Neural cell (in vitro differentiated cells): ENCODE data around the gene ADCY5. TPM values are rescaled to one million over a fixed set of nuclear protein-coding genes. Genes with fewer than 3 reads are reported as not detected.

ENCODE experiments used
- H2AFZ ChIP-seq: fragments of 200-600, 300-800 bp; sonication (generic), shearing (Covaris generic); 2 replicates; pipeline ENCODE4 v1.6.0; 2014; ENCODE audit warnings: low read depth, mild to moderate bottlenecking, antibody characterized with exemption, low read length, moderate library complexity
- H3F3A ChIP-seq: fragments of 200-600 bp; shearing (Covaris generic); 2 replicates; pipeline ENCODE4 v1.6.1; 2016; ENCODE audit warnings: mild to moderate bottlenecking, moderate library complexity, mixed read lengths, antibody characterized with exemption, low read length; ENCODE audit not compliant: insufficient read depth, poor library complexity, severe bottlenecking
- H3K27ac ChIP-seq: fragments of 200-600, 300-800 bp; sonication (generic), shearing (Covaris generic); 2 replicates; pipeline ENCODE4 v1.5.1; 2014; ENCODE audit warnings: mild to moderate bottlenecking, low read length, moderate library complexity
- H3K27me3 ChIP-seq: fragments of 300-800, 200-600 bp; sonication (generic), shearing (Covaris generic); 2 replicates; pipeline ENCODE4 v1.6.0; 2014; ENCODE audit warnings: mild to moderate bottlenecking, low read depth, low read length, moderate library complexity; ENCODE audit not compliant: insufficient read depth
- H3K36me3 ChIP-seq: fragments of 300-800, 200-600 bp; sonication (generic), shearing (Covaris generic); 2 replicates; pipeline ENCODE4 v1.5.1; 2014; ENCODE audit warnings: mild to moderate bottlenecking, antibody characterized with exemption, low read length, moderate library complexity; ENCODE audit not compliant: insufficient read depth
- H3K4me2 ChIP-seq: fragments of 300-800, 200-600 bp; sonication (generic), shearing (Covaris generic); 2 replicates; pipeline ENCODE4 v1.6.0; 2014; ENCODE audit warnings: mild to moderate bottlenecking, low read length
- H3K4me3 ChIP-seq: fragments of 300-800, 200-600 bp; sonication (generic), shearing (Covaris generic); 2 replicates; pipeline ENCODE4 v1.5.1; 2014; ENCODE audit warnings: mild to moderate bottlenecking, low read length, moderate library complexity
- H3K79me2 ChIP-seq: fragments of 200-600 bp; shearing (Covaris generic); replicated peaks from 2 replicates; pipeline ENCODE4 v1.6.0; 2014; ENCODE audit warnings: mild to moderate bottlenecking, low read length, moderate library complexity; ENCODE audit not compliant: insufficient read depth
- H3K9ac ChIP-seq: fragments of 300-800, 200-600 bp; sonication (generic), shearing (Covaris generic); 2 replicates; pipeline ENCODE4 v1.6.1; 2016; ENCODE audit warnings: mild to moderate bottlenecking, low read length, mixed read lengths
- H3K9me2 ChIP-seq: fragments of 200-600 bp; shearing (Covaris generic); 2 replicates; pipeline ENCODE4 v1.6.1; 2016; ENCODE audit warnings: mild to moderate bottlenecking, low read length, mixed read lengths; ENCODE audit not compliant: insufficient read depth
- H3K9me3 ChIP-seq: fragments of 200-600, 300-800 bp; sonication (generic), shearing (Covaris generic); 2 replicates; pipeline ENCODE4 v1.6.1; 2016; ENCODE audit warnings: mild to moderate bottlenecking, mixed run types, low read length, moderate library complexity, mixed read lengths
- H4K20me1 ChIP-seq: fragments of 200-600 bp; shearing (Covaris generic); 2 replicates; pipeline ENCODE4 v1.6.1; 2016; ENCODE audit warnings: mild to moderate bottlenecking, mixed run types; ENCODE audit not compliant: insufficient read depth
- CTCF ChIP-seq: fragments of 450-650 bp; IDR thresholded peaks from 2 replicates; pipeline ENCODE4 v1.5.1; 2014; ENCODE audit warnings: antibody characterized with exemption, mild to moderate bottlenecking, moderate library complexity; ENCODE audit not compliant: poor library complexity, severe bottlenecking
- EP300 ChIP-seq: fragments of 450-650 bp; conservative IDR thresholded peaks from 2 replicates; pipeline ENCODE4 v1.6.1; 2014; ENCODE audit warnings: antibody characterized with exemption, mild to moderate bottlenecking, moderate library complexity; ENCODE audit not compliant: poor library complexity, severe bottlenecking
- EZH2 ChIP-seq: fragments of 200-600, 300-800 bp; shearing (Covaris generic), sonication (generic); IDR thresholded peaks from 2 replicates; pipeline ENCODE4 v1.6.1; 2014; ENCODE audit warnings: antibody characterized with exemption, low read length, borderline replicate concordance, mild to moderate bottlenecking; ENCODE audit not compliant: insufficient read depth, poor library complexity, severe bottlenecking
- MXI1 ChIP-seq: fragments of 450-650 bp; conservative IDR thresholded peaks from 2 replicates; pipeline ENCODE4 v1.6.1; 2014; ENCODE audit warnings: antibody characterized with exemption, mild to moderate bottlenecking; ENCODE audit not compliant: poor library complexity, severe bottlenecking
- POLR2AphosphoS5 ChIP-seq: IDR thresholded peaks from 2 replicates; pipeline ENCODE4 v1.6.1; 2012
- RAD21 ChIP-seq: fragments of 450-650 bp; conservative IDR thresholded peaks from 2 replicates; pipeline ENCODE4 v1.6.1; 2014; ENCODE audit warnings: antibody characterized with exemption, mild to moderate bottlenecking, moderate library complexity
- REST ChIP-seq: IDR thresholded peaks from 2 replicates; pipeline ENCODE4 v1.6.1; 2012; ENCODE audit warnings: borderline replicate concordance
- SMC3 ChIP-seq: fragments of 450-650 bp; conservative IDR thresholded peaks from 2 replicates; pipeline ENCODE4 v1.6.1; 2014; ENCODE audit warnings: antibody characterized with exemption, mild to moderate bottlenecking, moderate library complexity; ENCODE audit not compliant: poor library complexity
- TAF1 ChIP-seq: IDR thresholded peaks from 2 replicates; pipeline ENCODE4 v1.6.1; 2012; ENCODE audit warnings: low read depth
- polyA plus RNA-seq: library from polyadenylated mRNA; depleted of rRNA; stranded (reverse); fragments of >200 nt; gene quantifications from 2 replicates; pipeline ENCODE4 v1.2.3, GENCODE V29; 2014

Gene ADCY5
- polyA plus RNA-seq, 1 donor from 2014 or later = 7.7 TPM

- H3K4me2 ChIP-seq = peak overlapping the region; percentile 57
- TF ChIP-seq SMC3 (no peak), CTCF (no peak), EZH2 (no peak), MXI1 (no peak), REST (no peak), TAF1 (no peak), RAD21 (no peak), POLR2AphosphoS5 (no peak), EP300 (no peak)
- H3F3A ChIP-seq = no peaks in the 10 kb centered on the region
- peaks cover 27% of the 10 kb centered on the region for H3K27me3 ChIP-seq
- no peaks in the 10 kb centered on the region for H3K9me2 ChIP-seq
- no peaks in the 10 kb centered on the region for H4K20me1 ChIP-seq
- H3K9ac ChIP-seq = peak overlapping the region; percentile 12
- H3K9me3 ChIP-seq = no peaks in the 10 kb centered on the region
- H3K79me2 ChIP-seq = peaks cover 12% of the 10 kb centered on the region
- no peaks in the 10 kb centered on the region for H3K36me3 ChIP-seq
- H2AFZ ChIP-seq = no peak overlapping the region
- no peak overlapping the region for H3K27ac ChIP-seq
- H3K4me3 ChIP-seq = peak overlapping the region; percentile 62
These were observed 2.2 kb downstream of the ADCY5 start for GRCh38 chr3:123446610-123447109.

- no peaks in the 10 kb centered on the region for H3K9me3 ChIP-seq
- H3K27me3 ChIP-seq = peaks cover 27% of the 10 kb centered on the region
- no peak overlapping the region for H3K9ac ChIP-seq
- no peaks in the 10 kb centered on the region for H3K36me3 ChIP-seq
- no peak overlapping the region for H3K27ac ChIP-seq
- TF ChIP-seq SMC3 = no peak
- no peak for TF ChIP-seq EZH2
- TF ChIP-seq REST = no peak
- no peak for TF ChIP-seq POLR2AphosphoS5
- no peak for TF ChIP-seq CTCF
- no peak for TF ChIP-seq TAF1
- TF ChIP-seq EP300 = no peak
- no peak for TF ChIP-seq RAD21
- no peak for TF ChIP-seq MXI1
- peaks cover 12% of the 10 kb centered on the region for H3K79me2 ChIP-seq
- no peak overlapping the region for H2AFZ ChIP-seq
- no peaks in the 10 kb centered on the region for H4K20me1 ChIP-seq
- no peaks in the 10 kb centered on the region for H3F3A ChIP-seq
- peak overlapping the region; percentile 57 for H3K4me2 ChIP-seq
- no peaks in the 10 kb centered on the region for H3K9me2 ChIP-seq
- peak overlapping the region; percentile 62 for H3K4me3 ChIP-seq
These were observed 2.7 kb downstream of the ADCY5 start for GRCh38 chr3:123446210-123446609.
